ENCODE results near the gene FAM151B. TPM values are rescaled to one million over a fixed set of nuclear protein-coding genes. Genes with fewer than 3 reads are reported as not detected.
A peak's percentile ranks its signal among the peaks of the same experiment; 100 is the strongest.

The FAM151B gene
- total and polyA plus RNA-seq, 2 of the 13 experiments (the other 11 are each of a cell fraction or from before 2014, with no cell fraction given): 0.61 to 1.0 TPM

GRCh38 chr5:80487829-80488721 is at the start of gene FAM151B (continued):
- TF ChIP-seq REXO4 (CRISPR knock-in tag; IDR thresholded peaks at IDR 0.05; ENCODE audit: borderline replicate concordance) (no peak), JUN (CRISPR knock-in tag; IDR thresholded peaks at IDR 0.05) (no peak), ZNF878 (CRISPR knock-in tag; IDR thresholded peaks at IDR 0.05) (no peak), ZNF143 (CRISPR knock-in tag; IDR thresholded peaks at IDR 0.05) (peak; percentile 18; the same call in 1 of the 2 replicates), SAFB2 (CRISPR knock-in tag; IDR thresholded peaks at IDR 0.05; ENCODE audit: borderline replicate concordance, low read depth) (peak; percentile 69; the same call in 1 of the 2 replicates), ZBTB37 (CRISPR knock-in tag; IDR thresholded peaks at IDR 0.05) (no peak), TFE3 (CRISPR knock-in tag; IDR thresholded peaks at IDR 0.05) (no peak; the same call in 1 of the 2 replicates), ZMAT3 (CRISPR knock-in tag; conservative IDR thresholded peaks at IDR 0.05) (peak; percentile 84), ZKSCAN1 (IDR thresholded peaks at IDR 0.05; ENCODE audit: low read length) (no peak), MTF2 (CRISPR knock-in tag; IDR thresholded peaks at IDR 0.05; ENCODE audit: borderline replicate concordance) (no peak), NRL (CRISPR knock-in tag; IDR thresholded peaks at IDR 0.05; ENCODE audit: borderline replicate concordance) (peak; percentile 90), TEF (CRISPR knock-in tag; IDR thresholded peaks at IDR 0.05) (0 out of 2 replicates have a peak, but pooled peaks have one; percentile 14), ZNF383 (CRISPR knock-in tag; IDR thresholded peaks at IDR 0.05; ENCODE audit: borderline replicate concordance) (no peak), SMARCC2 (IDR thresholded peaks at IDR 0.05) (no peak), CHD2 (IDR thresholded peaks at IDR 0.05; ENCODE audit: low read depth, low read length) (no peak), TBX3 (IDR thresholded peaks at IDR 0.05; ENCODE audit: borderline replicate concordance) (no peak), ZNF234 (CRISPR knock-in tag; conservative IDR thresholded peaks at IDR 0.05) (peak; percentile 74; the same call in 1 of the 2 replicates), ZNF260 (CRISPR knock-in tag; IDR thresholded peaks at IDR 0.05; ENCODE audit: borderline replicate concordance, low read depth) (no peak), ZNF276 (CRISPR knock-in tag; IDR thresholded peaks at IDR 0.05; ENCODE audit: low read depth) (peak; percentile 81; the same call in 1 of the 2 replicates), SYNCRIP (IDR thresholded peaks at IDR 0.05; ENCODE audit: insufficient read depth, low read depth, low read length) (no peak), ZNF615 (CRISPR knock-in tag; IDR thresholded peaks at IDR 0.05; ENCODE audit: borderline replicate concordance) (peak; percentile 41; the same call in 1 of the 2 replicates), MATR3 (CRISPR knock-in tag; IDR thresholded peaks at IDR 0.05) (no peak), EP300 (IDR thresholded peaks at IDR 0.05; ENCODE audit: low read depth in 2 of 2, low read length in 2 of 2) (no peak), EP300 (CRISPR knock-in tag; IDR thresholded peaks at IDR 0.05; ENCODE audit: borderline replicate concordance) (no peak), TOPORS (CRISPR knock-in tag; IDR thresholded peaks at IDR 0.05) (peak; percentile 89)

All from HepG2 (cell line).